Mononuclear cell (primary cell): ENCODE data around the gene NWD2. TPM values are rescaled to one million over a fixed set of nuclear protein-coding genes. Genes with fewer than 3 reads are reported as not detected.

Source experiments
- H3K27me3 ChIP-seq: 2 replicates; pipeline ENCODE4 v1.6.0; 2011; ENCODE audit warnings: low read length, control low read depth; ENCODE audit not compliant: insufficient read depth
- H3K4me1 ChIP-seq: 2 replicates; pipeline ENCODE4 v1.5.1; 2011; ENCODE audit warnings: mild to moderate bottlenecking, low read length, control low read depth; ENCODE audit not compliant: insufficient read depth
- H3K4me3 ChIP-seq: 2 replicates; pipeline ENCODE4 v1.5.1; 2011; ENCODE audit warnings: mild to moderate bottlenecking, low read length, moderate library complexity
- H3K9me3 ChIP-seq: 2 replicates; pipeline ENCODE4 v1.5.1; 2011; ENCODE audit warnings: low read depth, mild to moderate bottlenecking, control low read depth, low read length
- total RNA-seq: library from RNA; depleted of rRNA; stranded (reverse); fragments of >200 nt; gene quantifications from one replicate; pipeline ENCODE4 v1.2.3, GENCODE V29; 2012

NWD2 gene
- total RNA-seq, 1 donor: under 0.01 TPM

- H3K4me1 ChIP-seq: peaks cover 4% of the 10 kb centered on the region
- H3K9me3 ChIP-seq: no peaks in the 10 kb centered on the region
- H3K4me3 ChIP-seq: no peak overlapping the region
- peaks cover 6% of the 10 kb centered on the region for H3K27me3 ChIP-seq
Measured at GRCh38 chr4:37473807-37474206, 229.3 kb downstream of the NWD2 start.

- H3K4me3 ChIP-seq: no peak overlapping the region
- H3K4me1 ChIP-seq: peaks cover 6% of the 10 kb centered on the region
- no peaks in the 10 kb centered on the region for H3K9me3 ChIP-seq
- H3K27me3 ChIP-seq: peaks cover 6% of the 10 kb centered on the region
Measured at GRCh38 chr4:37475087-37475486, 230.5 kb downstream of the NWD2 start.

- Histone ChIP-seq H3K27me3 (peaks cover 6% of the 10 kb centered on the region), H3K4me3 (no peak overlapping the region), H3K4me1 (peaks cover 9% of the 10 kb centered on the region), H3K9me3 (no peaks in the 10 kb centered on the region)
Measured at GRCh38 chr4:37475776-37476175, 231.2 kb downstream of the NWD2 start.

- peaks cover 9% of the 10 kb centered on the region for H3K4me1 ChIP-seq
- H3K9me3 ChIP-seq: no peaks in the 10 kb centered on the region
- no peak overlapping the region for H3K4me3 ChIP-seq
- H3K27me3 ChIP-seq: peaks cover 3% of the 10 kb centered on the region
Measured at GRCh38 chr4:37476256-37476655, 231.7 kb downstream of the NWD2 start.

GRCh38 chr4:37476691-37477090 lies 232.1 kb downstream of the NWD2 start:
- Histone ChIP-seq H3K9me3 (no peaks in the 10 kb centered on the region), H3K27me3 (peaks cover 3% of the 10 kb centered on the region), H3K4me3 (no peak overlapping the region), H3K4me1 (peaks cover 9% of the 10 kb centered on the region)

- H3K9me3 ChIP-seq: no peaks in the 10 kb centered on the region
- H3K27me3 ChIP-seq: no peaks in the 10 kb centered on the region
- peaks cover 9% of the 10 kb centered on the region for H3K4me1 ChIP-seq
- H3K4me3 ChIP-seq: no peak overlapping the region
Measured at GRCh38 chr4:37477126-37477525, 232.6 kb downstream of the NWD2 start.

- H3K27me3 ChIP-seq: no peaks in the 10 kb centered on the region
- no peak overlapping the region for H3K4me3 ChIP-seq
- peaks cover 9% of the 10 kb centered on the region for H3K4me1 ChIP-seq
Measured at GRCh38 chr4:37478151-37478550, 233.6 kb downstream of the NWD2 start.

GRCh38 chr4:37480509-37480908 lies 236.0 kb downstream of the NWD2 start:
- H3K9me3 ChIP-seq: no peaks in the 10 kb centered on the region

More at GRCh38 chr4:37478151-37478550, 233.6 kb downstream of the NWD2 start:
- H3K9me3 ChIP-seq: no peaks in the 10 kb centered on the region

GRCh38 chr4:37481547-37482122 lies 237.1 kb downstream of the NWD2 start:
- no peaks in the 10 kb centered on the region for H3K9me3 ChIP-seq
- H3K27me3 ChIP-seq: no peaks in the 10 kb centered on the region
- peaks cover 5% of the 10 kb centered on the region for H3K4me1 ChIP-seq
- H3K4me3 ChIP-seq: no peak overlapping the region

More at GRCh38 chr4:37480509-37480908, 236.0 kb downstream of the NWD2 start:
- H3K4me3 ChIP-seq: no peak overlapping the region
- peaks cover 5% of the 10 kb centered on the region for H3K4me1 ChIP-seq
- no peaks in the 10 kb centered on the region for H3K27me3 ChIP-seq

- peaks cover 5% of the 10 kb centered on the region for H3K4me1 ChIP-seq
- no peaks in the 10 kb centered on the region for H3K27me3 ChIP-seq
- no peak overlapping the region for H3K4me3 ChIP-seq
- no peaks in the 10 kb centered on the region for H3K9me3 ChIP-seq
Measured at GRCh38 chr4:37482236-37482913, 237.8 kb downstream of the NWD2 start.

GRCh38 chr4:37483610-37484009 lies 239.1 kb downstream of the NWD2 start:
- Histone ChIP-seq H3K9me3 (no peaks in the 10 kb centered on the region), H3K4me1 (peaks cover 5% of the 10 kb centered on the region), H3K4me3 (no peak overlapping the region)

GRCh38 chr4:37486166-37486565 lies 241.6 kb downstream of the NWD2 start:
- Histone ChIP-seq H3K4me1 (no peaks in the 10 kb centered on the region), H3K9me3 (no peaks in the 10 kb centered on the region), H3K27me3 (no peaks in the 10 kb centered on the region), H3K4me3 (no peak overlapping the region)

More at GRCh38 chr4:37483610-37484009, 239.1 kb downstream of the NWD2 start:
- no peaks in the 10 kb centered on the region for H3K27me3 ChIP-seq

GRCh38 chr4:37487668-37488067 lies 243.1 kb downstream of the NWD2 start:
- no peaks in the 10 kb centered on the region for H3K4me1 ChIP-seq
- H3K4me3 ChIP-seq: no peak overlapping the region
- no peaks in the 10 kb centered on the region for H3K27me3 ChIP-seq
- no peaks in the 10 kb centered on the region for H3K9me3 ChIP-seq

GRCh38 chr4:37489697-37490096 lies 245.2 kb downstream of the NWD2 start:
- H3K4me1 ChIP-seq: no peaks in the 10 kb centered on the region
- no peaks in the 10 kb centered on the region for H3K27me3 ChIP-seq
- no peak overlapping the region for H3K4me3 ChIP-seq
- H3K9me3 ChIP-seq: no peaks in the 10 kb centered on the region

GRCh38 chr4:37490391-37491347 lies 246.1 kb downstream of the NWD2 start:
- H3K9me3 ChIP-seq: no peaks in the 10 kb centered on the region
- no peaks in the 10 kb centered on the region for H3K4me1 ChIP-seq
- no peaks in the 10 kb centered on the region for H3K27me3 ChIP-seq
- H3K4me3 ChIP-seq: no peak overlapping the region
